Measurements from ENCODE around the gene TBX20.

The TBX20 gene

GRCh38 chr7:35253710-35254495 is at the start of gene TBX20:
TBX20 (minus strand) TSS chr7:35254100; CDS start chr7:35253620, 480 bp downstream.
- DNase-seq (ENCODE audit: low spot score): peak; percentile 2

- no peak for DNase-seq (ENCODE audit: low spot score)
Measured at GRCh38 chr7:35289376-35289775, 35.5 kb upstream of the TBX20 start.

GRCh38 chr7:35286986-35287385 is 33.1 kb upstream of the TBX20 start:
- no peak for DNase-seq (ENCODE audit: low spot score)

- DNase-seq (ENCODE audit: low spot score): no peak
Measured at GRCh38 chr7:35286422-35286821, 32.5 kb upstream of the TBX20 start.

- DNase-seq (ENCODE audit: low spot score): no peak
Measured at GRCh38 chr7:35285799-35286198, 31.9 kb upstream of the TBX20 start.

GRCh38 chr7:35280902-35281301 is 27.0 kb upstream of the TBX20 start:
- DNase-seq (ENCODE audit: low spot score): no peak

GRCh38 chr7:35277359-35277758 is 23.5 kb upstream of the TBX20 start:
- no peak for DNase-seq (ENCODE audit: low spot score)

GRCh38 chr7:35272246-35272645 is 18.3 kb upstream of the TBX20 start:
- no peak for DNase-seq (ENCODE audit: low spot score)

- DNase-seq (ENCODE audit: low spot score): no peak
Measured at GRCh38 chr7:35268953-35269352, 15.1 kb upstream of the TBX20 start.

GRCh38 chr7:35267411-35267810 is 13.5 kb upstream of the TBX20 start:
- no peak for DNase-seq (ENCODE audit: low spot score)

- DNase-seq (ENCODE audit: low spot score): no peak
Measured at GRCh38 chr7:35263396-35263795, 9.5 kb upstream of the TBX20 start.

- no peak for DNase-seq (ENCODE audit: low spot score)
Measured at GRCh38 chr7:35261476-35262285, 7.8 kb upstream of the TBX20 start.

GRCh38 chr7:35261041-35261440 is 7.1 kb upstream of the TBX20 start:
- DNase-seq (ENCODE audit: low spot score): no peak

- no peak for DNase-seq (ENCODE audit: low spot score)
Measured at GRCh38 chr7:35260246-35260645, 6.3 kb upstream of the TBX20 start.

- no peak for DNase-seq (ENCODE audit: low spot score)
Measured at GRCh38 chr7:35259523-35259908, 5.6 kb upstream of the TBX20 start.

GRCh38 chr7:35258868-35259522 is 5.1 kb upstream of the TBX20 start:
- no peak for DNase-seq (ENCODE audit: low spot score)

GRCh38 chr7:35258125-35258867 is 4.4 kb upstream of the TBX20 start:
- DNase-seq (ENCODE audit: low spot score): no peak

GRCh38 chr7:35257251-35258124 is 3.6 kb upstream of the TBX20 start:
- DNase-seq (ENCODE audit: low spot score): no peak

GRCh38 chr7:35256256-35257175 is 2.6 kb upstream of the TBX20 start:
- DNase-seq (ENCODE audit: low spot score): no peak

All from CD4-positive, alpha-beta T cell treated with Interleukin-15 for 4 hours (primary cell).